ENCODE results near the gene ZKSCAN4. TPM values are rescaled to one million over a fixed set of nuclear protein-coding genes. Genes with fewer than 3 reads are reported as not detected.

The ZKSCAN4 gene
- total RNA-seq, 2 donors from 2014 or later: 7.3 to 8.2 TPM

DNA sequence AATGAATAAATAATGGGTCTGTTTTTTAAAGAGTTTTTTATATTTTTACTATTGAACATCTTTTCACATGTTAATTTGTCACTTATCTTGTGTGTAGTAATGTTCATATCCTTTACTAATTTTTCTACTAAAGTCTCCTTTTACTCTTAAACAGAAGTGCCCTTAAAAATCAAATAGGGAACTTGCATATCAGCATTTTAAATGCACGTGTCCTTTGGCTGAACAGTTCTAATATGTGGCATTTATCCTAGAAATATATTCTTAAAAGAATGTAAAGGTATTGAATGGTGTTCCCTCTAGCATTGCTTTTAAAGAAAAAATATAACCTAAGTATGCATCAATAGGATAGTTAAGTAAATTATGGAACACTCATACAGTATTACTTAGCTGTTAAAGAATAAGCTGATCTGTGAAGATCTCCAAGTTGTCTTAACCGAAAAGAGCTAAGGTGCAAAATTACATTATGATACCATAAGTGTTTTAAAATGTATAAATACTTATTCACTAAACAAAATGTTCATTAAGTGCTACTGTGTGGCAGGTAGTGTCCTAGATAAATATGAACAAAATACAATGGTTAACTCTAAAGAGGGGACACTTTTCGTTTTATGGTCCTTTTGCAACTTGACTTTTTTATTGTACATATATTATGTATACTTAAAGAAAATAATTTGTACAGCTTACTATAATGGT, 28.7 kb upstream of the ZKSCAN4 start:
- Mint-ChIP-seq H3K4me3 (peak overlapping the region; percentile 86), H3K9me3 (no peaks in the 10 kb centered on the region), H3K36me3 (ENCODE audit: low read depth) (peaks cover 44% of the 10 kb centered on the region), H3K4me1 (peaks cover 12% of the 10 kb centered on the region), H3K27ac (no peak overlapping the region), H3K27me3 (ENCODE audit: insufficient read depth) (peaks cover 2% of the 10 kb centered on the region)
- 100% methylated on average over 1 of the region's 3 CpGs; no CpG with 5 or more reads in 1 of the 2 experiments for WGBS, 2 experiments (ENCODE audit: insufficient coverage in 1 of 2, insufficient read length in 1 of 2)
- DNase-seq: no peak
- TF ChIP-seq, protein P1, sequence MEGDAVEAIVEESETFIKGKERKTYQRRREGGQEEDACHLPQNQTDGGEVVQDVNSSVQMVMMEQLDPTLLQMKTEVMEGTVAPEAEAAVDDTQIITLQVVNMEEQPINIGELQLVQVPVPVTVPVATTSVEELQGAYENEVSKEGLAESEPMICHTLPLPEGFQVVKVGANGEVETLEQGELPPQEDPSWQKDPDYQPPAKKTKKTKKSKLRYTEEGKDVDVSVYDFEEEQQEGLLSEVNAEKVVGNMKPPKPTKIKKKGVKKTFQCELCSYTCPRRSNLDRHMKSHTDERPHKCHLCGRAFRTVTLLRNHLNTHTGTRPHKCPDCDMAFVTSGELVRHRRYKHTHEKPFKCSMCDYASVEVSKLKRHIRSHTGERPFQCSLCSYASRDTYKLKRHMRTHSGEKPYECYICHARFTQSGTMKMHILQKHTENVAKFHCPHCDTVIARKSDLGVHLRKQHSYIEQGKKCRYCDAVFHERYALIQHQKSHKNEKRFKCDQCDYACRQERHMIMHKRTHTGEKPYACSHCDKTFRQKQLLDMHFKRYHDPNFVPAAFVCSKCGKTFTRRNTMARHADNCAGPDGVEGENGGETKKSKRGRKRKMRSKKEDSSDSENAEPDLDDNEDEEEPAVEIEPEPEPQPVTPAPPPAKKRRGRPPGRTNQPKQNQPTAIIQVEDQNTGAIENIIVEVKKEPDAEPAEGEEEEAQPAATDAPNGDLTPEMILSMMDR (conservative IDR thresholded peaks at IDR 0.05): no peak
- H3K27me3 ChIP-seq (ENCODE audit: control insufficient read depth, insufficient read depth, low read length, poor library complexity, severe bottlenecking): peaks cover 14% of the 10 kb centered on the region
- peak overlapping the region; percentile 99 for H3K4me3 ChIP-seq (ENCODE audit: low read length)
- no peaks in the 10 kb centered on the region for H3K9me3 ChIP-seq (ENCODE audit: control insufficient read depth, low read length)
- H3K27ac ChIP-seq (ENCODE audit: low read depth, low read length): no peak overlapping the region
- H3K36me3 ChIP-seq (ENCODE audit: control insufficient read depth, insufficient read depth, low read length): peaks cover 27% of the 10 kb centered on the region
- no peak overlapping the region for H3K9ac ChIP-seq (ENCODE audit: extremely low read depth, low read length, poor library complexity, severe bottlenecking)
- H3K4me1 ChIP-seq (ENCODE audit: control insufficient read depth, insufficient read depth, low read length): no peaks in the 10 kb centered on the region

DNA sequence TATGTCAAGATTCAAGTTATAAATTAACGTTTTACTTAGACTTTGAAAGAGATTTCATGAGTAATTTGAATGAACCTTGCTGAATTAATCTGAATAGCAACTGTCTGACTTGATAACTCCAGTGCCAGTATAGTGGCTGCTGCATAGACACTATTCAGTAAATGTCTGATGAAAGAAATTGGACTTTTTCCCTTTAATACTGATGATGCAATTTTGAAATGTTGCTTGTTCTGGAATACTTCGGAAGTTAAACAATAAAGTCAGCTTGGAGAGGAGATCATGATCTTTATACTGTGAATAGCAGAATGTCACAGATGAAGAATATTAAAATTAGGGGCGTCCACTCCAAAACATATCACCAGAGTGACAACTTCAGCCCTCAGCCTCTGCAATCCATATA, 25.7 kb upstream of the ZKSCAN4 start:
- TF ChIP-seq, protein P1 (conservative IDR thresholded peaks at IDR 0.05): no peak
- Histone ChIP-seq H3K9ac (ENCODE audit: extremely low read depth, low read length, poor library complexity, severe bottlenecking) (no peak overlapping the region), H3K9me3 (ENCODE audit: control insufficient read depth, low read length) (no peaks in the 10 kb centered on the region), H3K36me3 (ENCODE audit: control insufficient read depth, insufficient read depth, low read length) (peaks cover 19% of the 10 kb centered on the region), H3K27me3 (ENCODE audit: control insufficient read depth, insufficient read depth, low read length, poor library complexity, severe bottlenecking) (peaks cover 26% of the 10 kb centered on the region), H3K4me3 (ENCODE audit: low read length) (no peak overlapping the region), H3K27ac (ENCODE audit: low read depth, low read length) (no peak overlapping the region), H3K4me1 (ENCODE audit: control insufficient read depth, insufficient read depth, low read length) (no peaks in the 10 kb centered on the region)
- H3K27ac Mint-ChIP-seq: no peak overlapping the region
- peaks cover 50% of the 10 kb centered on the region for H3K36me3 Mint-ChIP-seq (ENCODE audit: low read depth)
- WGBS, 2 experiments (ENCODE audit: insufficient coverage in 1 of 2, insufficient read length in 1 of 2): 87 to 100% methylated on average over 1 to 3 of the region's 3 CpGs
- H3K9me3 Mint-ChIP-seq: no peaks in the 10 kb centered on the region
- peaks cover 2% of the 10 kb centered on the region for H3K27me3 Mint-ChIP-seq (ENCODE audit: insufficient read depth)
- H3K4me3 Mint-ChIP-seq: no peak overlapping the region
- H3K4me1 Mint-ChIP-seq: peaks cover 15% of the 10 kb centered on the region
- DNase-seq: no peak

DNA sequence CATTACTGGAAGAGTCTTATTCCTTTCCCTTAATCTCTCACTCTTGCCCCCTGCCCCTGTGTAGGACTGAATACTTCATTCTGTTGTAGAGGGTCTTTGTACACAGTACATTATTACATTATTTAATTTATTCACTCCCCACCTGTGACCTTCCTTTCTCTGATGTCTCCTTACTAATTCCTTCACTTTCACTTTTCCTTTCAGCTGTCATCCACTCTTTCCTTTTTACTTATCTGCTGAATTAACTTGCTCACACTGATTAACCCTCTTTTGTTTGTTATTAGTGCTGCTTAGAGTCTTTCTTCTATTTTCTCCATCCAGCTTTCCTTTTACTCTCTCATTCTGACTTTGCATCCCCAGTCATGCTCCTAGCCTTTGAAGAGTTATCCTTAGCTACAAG, 22.8 kb upstream of the ZKSCAN4 start:
- Histone ChIP-seq H3K9ac (ENCODE audit: extremely low read depth, low read length, poor library complexity, severe bottlenecking) (no peak overlapping the region), H3K27ac (ENCODE audit: low read depth, low read length) (no peak overlapping the region), H3K27me3 (ENCODE audit: control insufficient read depth, insufficient read depth, low read length, poor library complexity, severe bottlenecking) (peaks cover 21% of the 10 kb centered on the region), H3K4me3 (ENCODE audit: low read length) (no peak overlapping the region), H3K36me3 (ENCODE audit: control insufficient read depth, insufficient read depth, low read length) (peaks cover 24% of the 10 kb centered on the region), H3K4me1 (ENCODE audit: control insufficient read depth, insufficient read depth, low read length) (no peaks in the 10 kb centered on the region), H3K9me3 (ENCODE audit: control insufficient read depth, low read length) (no peaks in the 10 kb centered on the region)
- no peak overlapping the region for H3K27ac Mint-ChIP-seq
- TF ChIP-seq, protein P1 (conservative IDR thresholded peaks at IDR 0.05): no peak
- peaks cover 6% of the 10 kb centered on the region for H3K4me1 Mint-ChIP-seq
- H3K4me3 Mint-ChIP-seq: no peak overlapping the region
- H3K27me3 Mint-ChIP-seq (ENCODE audit: insufficient read depth): peaks cover under 1% of the 10 kb centered on the region
- H3K36me3 Mint-ChIP-seq (ENCODE audit: low read depth): peaks cover 62% of the 10 kb centered on the region
- DNase-seq: no peak
- H3K9me3 Mint-ChIP-seq: no peaks in the 10 kb centered on the region

Data from endodermal cell (in vitro differentiated cells).